Stimulated activated CD4-positive, alpha-beta T cell treated with anti-CD3 and anti-CD28 coated beads, Interleukin-1b, Interleukin-23, amount 100 ng/mL, for 1 hour (primary cell): Measurements from ENCODE around the gene PLD1.

ENCODE experiments used
- DNase-seq, 2 donors: peaks; one replicate each; pipeline ENCODE4 v3.0.0-alpha.2; 2020; ENCODE audit warnings: low read depth in 2 of 2

Gene PLD1

DNA sequence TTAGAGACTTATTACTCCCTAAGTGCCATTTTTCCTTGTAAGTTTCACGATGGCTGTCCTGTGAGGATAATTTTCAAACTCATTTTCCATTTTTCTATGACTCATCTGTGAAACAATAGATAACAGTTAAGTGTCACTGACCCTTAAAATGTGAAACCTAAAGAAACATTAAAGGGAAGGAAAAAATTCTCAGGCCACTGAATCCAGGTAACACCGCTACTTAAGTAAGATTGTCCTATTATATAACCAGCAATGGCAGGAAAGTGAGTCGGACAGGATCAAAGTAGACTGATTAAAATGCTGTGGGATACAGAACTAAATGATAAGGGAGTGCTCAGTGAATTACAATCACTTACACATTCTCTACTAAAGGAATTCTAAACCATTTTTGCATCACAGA lies 12.4 kb downstream of the PLD1 start:
- no peak for DNase-seq

DNA sequence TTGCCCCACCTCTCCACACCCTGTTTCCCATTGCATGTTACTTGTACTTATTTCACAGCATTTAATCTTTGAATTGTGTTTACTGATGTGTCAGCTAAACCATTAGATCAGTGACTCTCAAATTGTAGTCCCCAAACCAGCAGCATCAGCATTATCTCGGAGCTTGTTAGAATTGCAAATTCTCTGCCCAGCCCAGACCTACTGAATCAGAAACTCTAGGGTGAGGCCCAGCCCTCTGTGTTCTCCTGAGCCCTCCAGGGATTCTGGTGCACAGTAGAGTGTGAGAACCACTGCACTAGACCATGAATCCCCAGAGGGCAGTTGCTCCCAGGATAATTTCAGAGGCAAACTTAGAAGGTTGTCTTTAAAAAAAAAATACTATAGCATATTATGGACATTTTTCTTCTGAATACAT lies 13.0 kb downstream of the PLD1 start:
- DNase-seq = no peak

DNA sequence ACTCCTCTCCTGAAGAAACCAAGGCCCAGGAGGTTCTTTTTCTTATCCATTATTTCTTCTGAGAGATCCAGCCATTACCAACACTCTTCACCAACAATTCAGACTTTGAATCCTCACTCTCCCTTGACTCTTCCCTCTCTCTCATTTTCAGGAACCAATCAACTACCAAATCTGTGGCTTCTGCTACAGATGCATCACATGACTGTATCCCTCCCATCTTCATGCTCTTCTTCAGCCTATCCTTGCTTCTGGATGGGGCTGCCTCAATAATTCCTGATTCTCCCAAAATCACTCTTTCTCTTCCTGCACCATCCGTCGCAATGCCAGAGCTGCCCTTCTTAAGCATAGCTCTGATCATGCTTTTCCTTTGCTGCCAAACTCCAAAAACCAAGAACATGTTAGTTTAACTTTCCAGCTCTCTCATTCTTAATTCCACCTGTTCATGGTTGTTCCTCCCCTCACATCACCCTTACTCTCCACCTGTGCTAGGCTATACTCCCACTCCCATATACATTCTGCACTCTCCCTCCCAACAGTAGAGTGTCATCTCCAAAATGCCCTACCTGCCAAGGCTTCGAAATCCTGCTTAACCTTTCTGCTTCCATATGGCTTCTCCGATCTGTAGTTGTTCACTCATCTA lies 13.5 kb downstream of the PLD1 start:
- no peak for DNase-seq

DNA sequence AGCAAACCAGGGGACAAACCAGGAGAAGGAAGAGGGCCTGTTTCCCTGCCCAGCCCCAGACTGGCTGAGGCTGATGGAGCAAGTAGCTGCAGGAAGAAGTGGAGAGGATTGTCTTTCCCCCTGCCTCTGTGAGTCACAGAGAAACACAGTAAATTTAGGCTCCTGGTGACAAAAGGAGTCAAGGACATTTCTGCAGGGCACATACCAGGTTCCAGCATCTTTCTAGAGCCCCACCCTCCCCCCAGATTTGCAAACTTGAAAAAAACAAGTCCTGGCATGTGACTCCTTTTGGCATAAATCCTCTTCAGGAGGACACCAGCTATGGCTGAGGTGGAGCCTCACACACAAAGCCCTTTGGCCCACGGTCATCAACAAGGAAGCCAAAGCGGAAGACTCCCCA lies 17.8 kb downstream of the PLD1 start:
- DNase-seq = no peak

DNA sequence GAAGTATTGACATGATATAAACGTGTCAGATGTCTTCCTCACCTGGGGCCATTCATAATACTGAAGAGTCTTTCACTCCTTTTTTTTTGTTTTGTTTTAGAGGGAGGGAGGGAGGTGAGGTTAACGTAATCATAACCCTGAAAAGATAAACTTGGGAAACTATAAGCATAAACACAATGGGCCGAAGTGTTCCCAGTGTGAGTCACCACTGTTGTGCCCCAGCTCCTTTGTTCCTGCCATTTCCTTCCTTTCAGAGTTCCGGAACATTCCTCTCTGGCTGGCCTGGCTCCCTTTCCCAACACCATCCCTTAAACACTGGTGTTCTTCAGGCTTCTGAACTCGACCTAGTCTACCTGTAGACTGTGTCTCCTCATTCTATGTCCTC lies 18.6 kb downstream of the PLD1 start:
- DNase-seq = no peak

DNA sequence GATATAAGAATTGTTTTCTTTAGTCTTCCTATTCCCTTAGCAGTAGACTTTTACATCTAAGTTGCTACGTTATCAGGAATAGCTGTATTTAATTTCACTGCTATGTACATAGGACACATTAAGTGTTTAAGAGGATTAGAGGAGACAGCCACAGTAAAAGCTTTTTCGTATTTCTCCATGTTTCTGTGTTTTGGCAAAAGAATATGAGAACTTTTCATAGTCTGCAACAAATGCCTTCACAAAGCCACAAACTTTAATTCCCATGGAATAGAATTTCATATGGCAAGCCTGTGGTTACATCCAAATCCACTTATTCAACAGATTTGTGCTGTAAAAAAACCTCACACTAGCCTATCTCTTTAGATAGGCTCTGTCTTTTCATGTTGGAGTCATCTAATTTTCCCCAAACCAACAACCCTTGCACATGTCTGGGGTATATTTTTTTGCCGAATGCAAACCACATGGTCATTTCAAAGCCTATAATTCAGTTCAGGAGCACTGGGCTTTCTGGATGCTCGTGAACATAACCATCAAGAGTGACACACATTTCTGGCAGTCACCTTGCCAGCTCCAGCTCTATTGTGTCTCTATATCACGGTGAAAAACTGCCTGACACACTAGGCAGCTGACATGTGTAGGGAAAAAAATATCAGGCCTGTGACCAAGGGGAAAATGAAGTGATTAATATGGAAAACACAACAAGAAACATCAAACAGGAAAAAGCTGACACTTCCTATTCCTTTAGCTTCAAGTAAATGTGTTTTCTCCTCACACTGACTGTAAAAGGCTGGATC lies 19.2 kb downstream of the PLD1 start:
- no peak for DNase-seq

DNA sequence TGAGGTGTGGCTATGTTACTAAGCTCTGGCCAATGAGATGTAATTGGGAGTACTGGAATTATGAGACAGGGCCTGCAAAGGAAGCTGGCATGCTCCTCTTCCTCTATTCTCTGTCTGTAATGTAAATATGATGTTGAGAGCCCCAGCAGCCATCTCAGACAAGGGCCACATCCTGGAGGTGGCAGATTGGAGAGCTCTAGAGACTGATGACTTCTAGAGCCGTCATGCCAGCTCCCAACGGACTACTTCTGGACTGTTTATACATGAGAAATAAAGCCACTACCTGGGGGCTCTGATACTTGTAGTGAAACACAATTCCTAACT lies 19.7 kb downstream of the PLD1 start:
- no peak for DNase-seq

DNA sequence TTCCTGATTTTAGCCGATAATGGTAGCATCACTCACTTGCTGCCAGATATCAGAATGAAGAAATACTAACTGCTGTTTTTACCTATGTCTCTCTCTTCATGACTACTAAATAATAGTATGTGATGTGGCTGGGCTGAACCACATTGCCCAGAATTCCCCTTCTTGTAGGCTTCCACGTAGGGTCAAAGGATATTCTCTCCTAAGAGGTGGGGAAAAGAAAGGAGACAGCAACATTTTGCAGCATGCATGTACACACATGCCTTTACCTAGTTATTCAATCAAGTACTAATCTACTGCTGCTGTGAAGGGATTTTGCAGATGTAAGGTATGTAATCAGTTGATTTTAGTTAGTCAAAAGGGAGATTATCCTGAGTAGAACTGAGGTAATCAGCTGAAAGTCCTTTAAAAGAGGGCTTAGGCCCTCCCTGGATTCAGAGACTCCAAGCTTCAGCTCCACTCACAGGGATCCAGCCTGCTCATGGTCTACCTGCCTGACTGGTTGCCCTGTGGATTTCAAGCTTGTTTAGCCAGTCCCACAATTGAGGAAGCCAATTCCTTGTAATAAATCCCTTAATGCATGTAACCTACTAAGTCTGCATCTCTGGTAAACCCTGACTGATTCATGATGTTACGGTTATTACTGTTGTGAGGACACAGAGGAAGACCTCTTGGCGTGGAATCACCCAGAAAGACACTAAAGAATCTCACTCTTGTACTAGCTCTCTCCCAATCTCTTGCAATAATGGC lies 20.4 kb downstream of the PLD1 start:
- DNase-seq = no peak

DNA sequence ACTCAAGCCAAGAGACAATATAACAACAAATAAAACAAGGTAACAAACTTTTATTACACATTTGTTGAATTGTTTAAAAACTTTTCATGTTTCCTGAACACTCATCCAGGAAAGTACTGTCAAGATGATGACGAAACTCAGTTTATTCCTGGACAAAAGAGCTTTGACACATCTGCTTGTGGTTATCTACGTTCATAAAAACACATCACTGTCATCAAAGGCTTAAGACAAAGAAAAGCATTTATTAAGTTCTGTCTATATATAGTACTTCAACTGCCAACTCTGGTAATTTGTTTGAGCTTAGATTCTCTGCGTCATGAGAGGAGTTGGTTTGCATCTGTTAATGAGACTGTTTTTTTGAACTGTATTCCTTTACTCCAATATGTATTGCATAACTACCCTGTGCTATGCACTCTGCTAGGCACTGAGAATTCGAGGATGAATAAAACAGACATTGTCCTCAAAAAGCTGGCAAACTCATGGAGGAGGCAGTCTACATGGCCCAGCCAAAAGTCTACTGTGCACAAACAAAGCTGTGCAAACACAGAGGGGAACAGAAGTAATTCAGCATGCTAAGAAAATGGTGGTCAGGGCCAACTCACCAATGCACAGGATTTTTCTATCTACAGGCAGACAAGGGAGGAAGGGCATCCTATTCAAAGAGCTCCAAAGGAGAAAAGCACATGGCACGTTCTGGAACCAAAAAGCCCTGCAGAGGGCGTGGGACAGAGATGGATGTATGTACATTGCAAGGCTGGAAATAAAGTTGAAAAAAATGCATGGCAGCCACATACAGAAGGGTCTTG lies 21.5 kb downstream of the PLD1 start:
- no peak for DNase-seq

DNA sequence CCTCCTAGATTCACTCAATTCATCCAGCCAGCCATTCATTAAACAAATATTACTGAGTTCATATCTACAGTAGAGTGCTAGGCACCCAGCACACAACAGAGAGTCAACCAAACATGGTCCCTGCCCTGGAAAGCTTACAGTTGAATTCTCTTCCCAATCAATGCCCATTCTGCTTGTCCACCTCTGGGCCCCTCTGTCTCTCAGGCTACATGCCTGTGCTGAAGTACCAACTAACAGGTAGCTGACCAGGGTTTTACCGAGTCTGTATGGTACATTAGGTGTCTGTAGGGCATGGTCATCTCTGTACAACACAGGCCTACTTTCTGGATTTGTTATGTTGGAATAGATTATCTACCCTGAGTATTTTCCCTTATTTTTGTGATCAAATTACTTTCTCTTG lies 23.3 kb downstream of the PLD1 start:
- no peak for DNase-seq

DNA sequence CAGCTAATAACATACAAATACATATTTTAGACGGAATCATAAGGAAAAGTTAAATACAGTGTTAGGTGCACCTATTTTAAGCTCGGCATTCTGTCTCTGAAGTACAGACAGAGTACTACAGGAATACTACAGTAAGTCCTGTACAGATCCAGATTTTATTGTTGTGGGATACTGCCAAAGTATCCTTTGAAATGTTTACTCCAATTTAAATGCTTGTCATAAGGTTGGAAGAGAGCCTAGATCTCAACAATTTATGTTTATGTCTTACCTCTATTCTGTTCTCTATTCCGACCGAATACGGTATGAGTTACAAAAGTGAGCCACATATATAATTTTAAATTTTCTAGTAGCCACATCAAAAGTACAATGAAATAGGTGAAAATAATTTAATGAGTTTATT lies 25.3 kb downstream of the PLD1 start:
- no peak for DNase-seq

DNA sequence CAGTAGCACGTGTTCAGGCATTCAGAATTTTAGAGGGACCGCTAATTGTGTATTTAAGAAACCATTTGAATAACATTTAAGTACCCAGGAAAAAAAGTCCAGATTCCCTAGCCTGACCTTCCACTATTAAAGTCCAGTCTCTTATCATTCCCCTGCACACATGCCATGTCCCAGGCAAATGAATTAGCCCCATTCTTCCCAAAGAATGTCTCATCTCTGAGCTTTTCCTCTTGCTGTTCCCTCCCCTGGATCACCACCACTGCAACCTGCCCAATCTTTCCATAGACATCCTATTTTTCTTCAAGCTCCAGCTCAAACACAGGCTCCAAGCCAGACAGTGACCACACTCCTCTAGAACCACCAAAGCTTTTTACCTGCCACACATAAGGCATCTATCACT lies 25.9 kb downstream of the PLD1 start:
- no peak for DNase-seq

DNA sequence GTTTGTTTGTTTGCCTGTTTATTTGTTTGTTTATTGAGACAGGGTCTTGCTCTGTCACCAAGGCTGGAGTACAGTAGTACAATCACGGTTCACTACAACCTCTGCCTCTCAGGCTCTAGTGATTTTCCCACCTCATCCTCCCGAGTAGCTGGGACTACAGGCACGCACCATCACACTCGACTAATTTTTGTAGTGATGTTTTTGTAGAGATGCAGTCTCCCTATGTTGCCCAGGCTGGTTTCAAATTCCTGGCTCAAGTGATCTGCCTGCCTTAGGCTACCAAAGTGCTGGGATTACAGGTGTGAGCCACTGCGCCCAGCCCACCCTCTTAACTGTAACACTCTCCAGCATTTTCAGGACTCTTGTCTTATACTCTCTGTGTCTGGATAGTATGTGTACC lies 26.7 kb downstream of the PLD1 start:
- no peak for DNase-seq

DNA sequence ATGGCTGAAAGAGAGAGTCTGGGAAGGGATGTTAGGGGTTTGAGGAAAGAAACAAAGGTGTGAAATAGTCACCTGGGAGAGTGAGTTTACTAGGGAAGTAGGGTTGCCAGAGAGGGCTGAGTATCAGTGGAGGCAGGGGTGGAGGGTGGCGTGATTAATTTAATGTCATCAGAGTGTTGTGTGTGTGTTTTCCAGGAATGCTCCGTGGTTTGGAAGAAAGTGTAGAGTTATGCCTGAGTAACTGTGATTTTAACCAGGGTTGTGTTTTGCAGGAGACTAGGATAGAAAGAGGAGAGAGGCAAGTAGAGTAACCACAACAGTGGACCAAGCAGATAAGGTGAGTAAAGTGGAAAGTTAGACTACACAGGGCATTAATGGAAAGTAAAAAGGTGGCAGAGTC lies 27.2 kb downstream of the PLD1 start:
- no peak for DNase-seq

DNA sequence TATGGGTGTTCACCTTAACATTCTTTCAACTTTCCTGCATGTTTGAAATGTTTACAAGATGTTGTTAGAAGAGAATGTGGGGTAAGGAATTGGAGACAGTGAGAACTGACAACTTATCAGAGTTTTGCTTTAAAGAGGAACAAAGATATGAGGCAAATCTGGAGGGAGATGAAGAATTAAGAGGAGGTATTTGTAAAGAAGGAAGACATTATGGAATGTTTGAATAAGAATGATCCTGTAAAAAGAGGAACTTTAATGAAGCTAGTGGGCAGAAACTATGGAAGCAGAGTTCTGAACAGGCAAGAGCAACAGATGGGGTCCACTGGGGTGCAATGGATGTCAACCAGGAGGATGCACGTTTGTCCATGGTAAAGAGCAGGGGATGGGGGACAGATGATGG lies 27.7 kb downstream of the PLD1 start:
- no peak for DNase-seq

DNA sequence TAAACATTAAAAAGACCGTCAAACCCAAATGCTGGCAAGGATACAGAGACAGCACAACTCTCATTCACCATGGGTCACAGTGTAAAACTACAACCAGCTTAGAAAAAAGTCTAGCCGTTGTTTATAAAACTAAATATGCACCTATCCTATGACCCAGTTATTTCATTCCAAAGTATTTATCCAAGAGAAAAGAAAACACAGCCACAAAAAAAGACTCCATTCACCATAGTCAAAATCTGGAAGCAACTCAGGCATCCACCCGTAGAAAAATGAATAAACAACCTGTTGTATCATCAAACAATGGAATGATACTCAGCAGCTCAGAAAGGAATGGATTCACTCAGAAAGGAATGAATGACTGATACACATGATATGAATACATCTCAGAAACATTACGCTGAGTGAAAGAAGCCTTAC lies 28.6 kb downstream of the PLD1 start:
- DNase-seq = no peak

DNA sequence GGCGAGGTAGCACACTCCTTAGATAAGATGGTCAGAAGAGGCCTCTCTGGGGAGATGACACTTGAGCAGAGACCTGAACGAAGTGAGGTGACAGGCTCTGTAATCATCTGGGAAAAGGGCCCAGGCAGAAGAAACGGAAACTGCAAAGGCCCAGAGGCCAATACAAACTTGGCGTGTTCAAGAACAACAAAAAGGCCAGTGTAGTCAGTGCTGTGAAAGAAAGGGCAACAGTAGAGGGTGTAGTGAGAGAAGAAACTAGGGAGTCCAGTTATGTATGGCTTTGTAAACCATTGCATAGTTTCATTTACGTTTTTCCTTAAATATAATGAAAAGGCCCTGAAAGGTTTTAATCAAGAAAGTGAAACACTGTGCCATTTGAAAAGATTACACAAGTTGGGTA lies 31.8 kb downstream of the PLD1 start:
- no peak for DNase-seq

DNA sequence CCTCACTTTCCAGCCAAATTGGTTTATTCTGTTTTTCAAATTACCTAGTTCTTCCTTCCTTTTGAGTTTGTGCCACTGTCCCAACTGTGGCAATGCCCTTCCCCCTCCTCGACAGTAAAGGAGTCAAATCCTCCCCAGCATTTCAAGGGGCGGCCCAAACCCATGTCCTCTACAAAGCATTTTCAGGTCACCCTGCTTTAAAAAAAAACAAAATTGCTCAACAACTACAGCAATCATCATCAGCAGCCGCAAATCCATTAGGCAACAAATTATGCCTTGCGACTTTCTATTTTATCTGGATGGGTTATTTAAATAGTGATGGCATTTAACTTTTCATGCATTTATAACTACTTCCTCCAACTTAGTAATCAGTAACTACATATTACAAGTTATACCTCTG lies 32.7 kb downstream of the PLD1 start:
- DNase-seq = no peak

DNA sequence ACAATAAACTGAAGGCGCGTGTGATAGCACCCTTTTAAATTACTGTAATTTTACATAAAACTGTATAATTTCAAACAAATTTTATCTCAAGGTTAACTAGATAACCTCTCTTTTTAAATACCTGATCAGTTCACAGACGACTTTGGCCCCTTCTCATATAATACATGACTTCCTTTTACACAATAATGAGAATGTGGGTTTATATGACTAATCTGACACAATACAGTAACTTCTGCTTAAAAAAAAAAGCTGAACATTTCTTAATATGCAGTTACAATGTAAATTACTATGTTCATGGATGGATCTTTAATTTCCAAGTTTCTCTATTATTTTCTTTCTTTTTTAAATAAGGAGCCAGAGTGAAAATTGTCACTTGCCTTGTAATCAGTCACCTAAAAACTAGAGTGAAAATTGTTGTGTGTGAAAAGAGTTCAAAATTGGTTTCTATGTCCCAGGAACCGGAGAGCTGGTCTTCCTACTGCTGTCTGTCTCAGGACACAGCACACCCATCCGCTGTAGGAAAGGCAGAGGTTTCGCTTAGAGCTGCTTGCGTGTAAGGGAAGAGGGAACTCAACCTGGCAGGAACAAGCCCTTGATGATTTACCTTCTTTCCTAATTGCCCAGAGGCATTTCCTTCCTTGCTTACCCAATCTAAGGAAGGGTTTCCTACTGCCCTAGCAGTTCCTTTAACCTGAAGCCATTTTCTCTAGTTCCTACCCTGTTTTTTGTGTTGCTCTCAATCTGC lies 33.3 kb downstream of the PLD1 start:
- no peak for DNase-seq

DNA sequence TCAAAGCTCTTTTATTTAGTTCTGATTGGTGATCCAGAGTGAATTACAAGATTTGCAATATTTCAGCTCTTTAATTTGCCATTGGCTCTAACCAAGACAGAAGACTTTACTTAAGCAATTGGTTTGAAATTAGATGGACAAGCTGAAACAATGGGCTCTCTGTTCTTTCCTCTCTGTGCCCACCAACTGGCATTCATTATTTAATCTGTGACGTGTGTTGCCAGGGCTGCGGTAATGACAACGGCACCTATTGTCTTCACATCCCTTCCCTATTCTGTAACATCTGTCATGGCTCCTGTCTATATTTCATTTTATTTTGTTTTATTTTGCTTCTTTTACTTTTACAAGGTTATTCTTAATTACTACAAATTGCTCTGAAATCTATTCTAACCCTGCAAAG lies 33.9 kb downstream of the PLD1 start:
- no peak for DNase-seq

DNA sequence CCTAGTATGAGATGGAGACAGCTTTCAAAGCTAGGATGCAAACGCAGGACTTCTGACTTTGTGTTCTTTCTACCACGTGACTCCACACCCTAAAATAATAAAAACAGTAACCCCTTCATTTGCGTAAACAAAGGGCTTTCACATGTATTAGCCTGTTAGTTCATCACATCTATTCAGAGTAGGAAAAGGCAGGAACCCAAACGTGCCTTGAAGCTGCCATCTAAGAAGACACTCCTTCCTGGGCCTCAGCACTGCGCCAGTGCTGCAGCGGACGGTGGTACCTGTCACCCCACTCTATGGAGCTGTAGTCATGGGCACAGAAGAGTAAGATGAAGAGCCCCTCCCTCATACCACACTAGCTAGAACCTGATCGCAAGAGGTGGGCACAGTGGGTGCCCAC lies 34.3 kb downstream of the PLD1 start:
- no peak for DNase-seq

DNA sequence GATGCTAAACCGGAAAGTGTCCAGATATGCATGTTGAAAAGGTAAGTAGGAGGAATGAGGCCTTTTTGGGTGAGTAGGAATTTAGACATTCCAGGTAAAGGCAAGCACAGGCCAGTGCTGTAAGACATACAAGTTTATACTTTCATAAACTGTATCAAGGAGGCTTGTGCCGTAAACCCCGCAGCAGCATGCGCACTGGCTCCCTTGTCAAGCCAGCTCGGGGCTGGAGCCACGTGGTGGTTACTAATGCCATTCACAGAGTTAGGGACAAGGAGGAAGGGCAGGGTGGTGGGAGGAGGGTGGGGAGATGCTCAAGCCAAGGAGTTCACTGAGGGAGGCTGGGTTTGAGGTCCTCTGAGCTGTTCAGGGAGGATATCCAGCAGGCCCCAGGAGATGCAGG lies 35.8 kb downstream of the PLD1 start:
- DNase-seq = no peak
